ENCODE data around the gene RALGAPA2.

Gene RALGAPA2

GRCh38 chr20:20499439-20499838 is 213.0 kb downstream of the RALGAPA2 start:
- DNase-seq: no peak
- TF ChIP-seq GATA1 (IDR thresholded peaks at IDR 0.05; ENCODE audit: low read depth, low read length): no peak
- TF ChIP-seq POLR2A (IDR thresholded peaks at IDR 0.05; ENCODE audit: low read length): no peak

- TF ChIP-seq GATA1 (IDR thresholded peaks at IDR 0.05; ENCODE audit: low read depth, low read length): no peak
- no peak for DNase-seq
Measured at GRCh38 chr20:20498076-20498861, 214.2 kb downstream of the RALGAPA2 start.

GRCh38 chr20:20497242-20497978 is 215.0 kb downstream of the RALGAPA2 start:
- no peak for DNase-seq
- no peak for TF ChIP-seq GATA1 (IDR thresholded peaks at IDR 0.05; ENCODE audit: low read depth, low read length)
- no peak for TF ChIP-seq POLR2A (IDR thresholded peaks at IDR 0.05; ENCODE audit: low read length)

- TF ChIP-seq POLR2A (IDR thresholded peaks at IDR 0.05; ENCODE audit: low read length) (no peak), GATA1 (IDR thresholded peaks at IDR 0.05; ENCODE audit: low read depth, low read length) (no peak)
- DNase-seq: no peak
Measured at GRCh38 chr20:20495729-20496503, 216.5 kb downstream of the RALGAPA2 start.

- no peak for TF ChIP-seq POLR2A (IDR thresholded peaks at IDR 0.05; ENCODE audit: low read length)
- TF ChIP-seq GATA1 (IDR thresholded peaks at IDR 0.05; ENCODE audit: low read depth, low read length): no peak
- DNase-seq: no peak
Measured at GRCh38 chr20:20493701-20494100, 218.7 kb downstream of the RALGAPA2 start.

GRCh38 chr20:20492521-20493332 is 219.7 kb downstream of the RALGAPA2 start:
- TF ChIP-seq GATA1 (IDR thresholded peaks at IDR 0.05; ENCODE audit: low read depth, low read length): no peak
- TF ChIP-seq POLR2A (IDR thresholded peaks at IDR 0.05; ENCODE audit: low read length): no peak
- no peak for DNase-seq

- no peak for DNase-seq
- no peak for TF ChIP-seq GATA1 (IDR thresholded peaks at IDR 0.05; ENCODE audit: low read depth, low read length)
Measured at GRCh38 chr20:20491784-20492264, 220.6 kb downstream of the RALGAPA2 start.

- no peak for DNase-seq
- TF ChIP-seq POLR2A (IDR thresholded peaks at IDR 0.05; ENCODE audit: low read length) (no peak), GATA1 (IDR thresholded peaks at IDR 0.05; ENCODE audit: low read depth, low read length) (no peak)
Measured at GRCh38 chr20:20491110-20491783, 221.2 kb downstream of the RALGAPA2 start.

- no peak for DNase-seq
Measured at GRCh38 chr20:20490673-20491072, 221.8 kb downstream of the RALGAPA2 start.

GRCh38 chr20:20489648-20490341 is 222.6 kb downstream of the RALGAPA2 start:
- no peak for DNase-seq
- TF ChIP-seq POLR2A (IDR thresholded peaks at IDR 0.05; ENCODE audit: low read length): no peak
- TF ChIP-seq GATA1 (IDR thresholded peaks at IDR 0.05; ENCODE audit: low read depth, low read length): no peak

More at GRCh38 chr20:20490673-20491072, 221.8 kb downstream of the RALGAPA2 start:
- TF ChIP-seq POLR2A (IDR thresholded peaks at IDR 0.05; ENCODE audit: low read length) (no peak), GATA1 (IDR thresholded peaks at IDR 0.05; ENCODE audit: low read depth, low read length) (no peak)

GRCh38 chr20:20489054-20489453 is 223.4 kb downstream of the RALGAPA2 start:
- no peak for DNase-seq
- no peak for TF ChIP-seq GATA1 (IDR thresholded peaks at IDR 0.05; ENCODE audit: low read depth, low read length)
- no peak for TF ChIP-seq POLR2A (IDR thresholded peaks at IDR 0.05; ENCODE audit: low read length)

- DNase-seq: no peak
- TF ChIP-seq GATA1 (IDR thresholded peaks at IDR 0.05; ENCODE audit: low read depth, low read length) (no peak), POLR2A (IDR thresholded peaks at IDR 0.05; ENCODE audit: low read length) (no peak)
Measured at GRCh38 chr20:20488388-20488787, 224.1 kb downstream of the RALGAPA2 start.
